NOMO-1 treated with DMSO at 0.1 percent for 48 hours (cell line): Measurements from ENCODE around the gene ZC3H7B.
"Not testable (repeated sequence)": the region's sequence is repeated elsewhere in the genome, so short reads cannot be mapped to it uniquely, and the experiment has no call there.

Experiments
- DNase-seq: peaks from one replicate; lab custom pipeline; 2025; ENCODE audit not compliant: unreplicated experiment; lab: John Stamatoyannopoulos, UW

ZC3H7B gene

GRCh38 chr22:41377846-41378245 lies 76.5 kb downstream of the ZC3H7B start:
- peak; percentile 20 for DNase-seq

DNA sequence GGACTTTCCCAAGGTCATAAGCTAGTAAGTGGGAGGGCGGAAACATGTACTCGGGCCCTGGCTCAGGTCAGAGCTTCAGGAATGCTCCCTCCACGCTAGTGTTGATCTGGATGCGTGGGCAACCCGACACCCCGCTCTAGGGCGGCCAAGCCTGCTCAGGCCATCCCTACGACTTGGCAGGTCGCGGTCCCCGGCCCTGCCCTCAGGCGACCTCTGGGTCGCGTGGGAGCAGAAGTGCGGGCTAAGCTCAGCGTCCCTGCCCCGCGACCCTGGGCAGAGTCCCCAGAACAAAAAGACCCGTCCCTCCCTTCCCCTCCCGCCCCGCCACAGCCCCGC lies 79.6 kb downstream of the ZC3H7B start:
- no peak for DNase-seq

DNA sequence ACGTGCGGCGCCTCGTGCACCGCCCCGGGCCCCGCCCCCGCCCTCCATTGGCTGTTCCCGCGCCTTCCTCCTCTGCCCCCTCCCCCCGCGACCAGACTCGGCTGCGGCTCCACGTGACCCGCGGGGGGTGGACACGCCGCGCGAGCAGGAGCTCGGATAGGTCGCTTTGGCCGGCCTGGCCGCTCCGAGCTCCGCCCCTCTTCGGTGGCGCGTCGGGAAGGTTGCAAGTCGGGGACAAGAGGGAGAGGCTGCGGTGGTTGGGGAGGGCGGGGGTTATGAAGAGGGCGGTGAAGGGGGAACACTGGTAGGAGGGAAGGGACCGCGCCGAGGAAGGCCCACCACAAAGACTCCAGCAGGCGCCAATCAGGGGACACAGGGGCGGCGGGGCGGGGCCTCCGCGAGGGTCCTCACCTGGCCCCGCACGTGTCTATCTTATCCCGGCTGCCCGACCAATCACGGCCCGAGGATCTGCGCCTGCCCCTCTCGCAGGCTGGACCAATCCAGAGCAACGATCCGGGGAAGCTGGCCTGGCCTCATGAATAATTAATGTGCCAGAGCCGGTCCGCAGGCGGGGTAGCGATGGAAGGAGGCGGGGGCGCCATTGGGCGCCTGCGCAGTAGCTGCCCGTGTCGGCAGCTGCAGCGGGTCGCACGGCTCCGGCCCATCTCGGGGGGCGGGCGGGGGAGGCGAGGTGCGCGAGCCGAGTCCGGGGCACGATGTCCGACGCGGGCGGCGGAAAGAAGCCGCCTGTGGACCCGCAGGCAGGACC lies 80.2 kb downstream of the ZC3H7B start, which contains the start of gene TEF:
Gene TEF, plus strand, starts transcription at position 614 of the 769 bp plus-strand sequence. Its CDS starts 103 bp downstream, at position 717.
- peak; percentile 98 for DNase-seq

DNA sequence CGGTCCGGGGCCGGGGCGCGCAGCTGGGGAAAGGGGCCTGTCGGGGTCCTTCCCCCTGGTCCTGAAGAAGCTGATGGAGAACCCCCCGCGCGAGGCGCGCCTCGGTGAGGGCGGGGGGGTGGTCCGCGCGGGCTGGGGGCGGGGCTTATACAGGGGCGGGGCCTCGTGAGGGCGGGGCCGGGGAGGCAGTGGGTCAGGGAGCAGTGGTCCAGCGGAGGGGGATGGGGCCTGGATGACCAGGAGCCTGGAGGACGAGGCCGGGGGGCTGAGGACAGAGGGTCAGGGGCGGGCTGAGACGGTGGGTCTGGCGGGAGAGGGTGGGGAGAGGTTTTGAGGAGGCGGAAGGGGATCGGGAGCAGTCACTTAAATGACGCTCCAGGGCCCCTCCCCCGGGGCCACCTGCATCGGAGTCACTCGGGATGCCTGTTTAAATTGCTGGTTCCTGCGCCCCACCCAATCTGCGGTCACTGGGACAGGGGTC lies 80.8 kb downstream of the ZC3H7B start:
- no peak for DNase-seq

DNA sequence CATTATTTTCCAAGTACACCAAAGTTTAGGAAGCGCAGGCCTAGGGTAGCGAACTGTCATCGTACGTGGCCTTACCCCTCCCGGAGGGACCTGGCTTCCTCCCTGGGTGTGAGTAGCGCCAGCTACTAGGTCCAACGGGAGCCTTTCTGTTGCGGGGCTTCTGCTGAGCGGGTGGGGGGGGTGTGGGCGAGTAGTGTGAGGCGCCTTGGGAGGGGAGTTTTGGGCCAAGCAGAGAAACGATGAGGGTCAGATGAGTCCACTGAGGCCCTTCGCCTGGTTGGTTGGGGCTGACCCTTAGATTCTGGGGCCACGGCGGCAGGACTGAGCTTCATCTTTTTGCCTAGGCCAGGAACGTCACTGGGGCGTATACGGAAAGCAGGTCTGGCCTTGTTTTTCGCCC lies 81.3 kb downstream of the ZC3H7B start:
- DNase-seq, result no peak

DNA sequence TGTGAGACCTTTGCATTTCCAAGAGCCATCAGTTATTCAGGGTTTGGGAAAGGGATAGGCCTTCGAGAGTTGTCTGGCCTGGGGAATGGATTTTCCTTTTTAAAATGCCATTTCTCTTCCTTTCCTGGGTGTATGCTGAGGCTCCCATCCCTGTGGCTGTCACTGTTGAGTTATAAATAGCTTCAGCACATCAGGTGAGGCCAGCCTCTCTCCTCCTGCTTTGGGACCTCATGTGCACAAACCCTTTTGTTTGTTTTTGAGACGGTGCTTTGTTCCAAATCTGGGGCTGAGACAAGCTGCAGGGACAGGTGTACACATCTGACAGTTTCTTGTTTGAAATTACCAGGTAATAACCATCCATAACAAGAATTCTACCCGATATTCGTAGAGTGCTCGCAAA lies 81.8 kb downstream of the ZC3H7B start:
- DNase-seq, result no peak

DNA sequence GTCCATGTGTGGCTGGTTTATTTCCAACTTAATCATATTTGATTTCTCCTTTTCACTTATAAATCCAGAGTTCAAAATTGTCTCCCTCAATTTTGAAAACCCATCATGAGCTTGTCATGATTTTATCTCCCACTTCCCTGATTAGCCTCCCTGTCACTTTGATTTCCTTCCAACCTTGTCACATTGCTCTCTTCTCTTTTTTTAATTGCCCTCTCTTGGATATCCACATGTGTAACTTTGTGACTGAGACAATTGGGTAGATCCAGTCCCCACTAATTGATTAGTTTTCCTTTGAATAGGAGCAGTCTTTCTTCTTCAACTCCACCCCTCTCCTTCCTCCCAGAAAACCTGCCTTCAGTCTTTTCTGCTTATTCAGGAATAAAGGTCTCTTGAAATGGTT lies 82.8 kb downstream of the ZC3H7B start:
- no peak for DNase-seq

GRCh38 chr22:41387341-41387740 lies 86.0 kb downstream of the ZC3H7B start:
- DNase-seq, result no peak

DNA sequence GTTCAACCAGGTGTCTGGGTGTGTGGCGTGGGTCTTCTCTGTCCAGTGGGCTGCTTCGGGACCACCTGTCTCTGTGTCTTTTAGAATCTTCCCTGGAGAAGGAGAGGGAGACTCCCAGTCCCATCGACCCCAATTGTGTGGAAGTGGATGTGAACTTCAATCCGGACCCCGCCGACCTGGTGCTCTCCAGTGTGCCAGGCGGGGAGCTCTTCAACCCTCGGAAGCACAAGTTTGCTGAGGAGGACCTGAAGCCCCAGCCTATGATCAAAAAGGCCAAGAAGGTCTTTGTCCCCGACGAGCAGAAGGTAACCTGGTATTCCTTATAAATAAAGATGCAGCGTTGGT lies 92.7 kb downstream of the ZC3H7B start:
- DNase-seq, result no peak

DNA sequence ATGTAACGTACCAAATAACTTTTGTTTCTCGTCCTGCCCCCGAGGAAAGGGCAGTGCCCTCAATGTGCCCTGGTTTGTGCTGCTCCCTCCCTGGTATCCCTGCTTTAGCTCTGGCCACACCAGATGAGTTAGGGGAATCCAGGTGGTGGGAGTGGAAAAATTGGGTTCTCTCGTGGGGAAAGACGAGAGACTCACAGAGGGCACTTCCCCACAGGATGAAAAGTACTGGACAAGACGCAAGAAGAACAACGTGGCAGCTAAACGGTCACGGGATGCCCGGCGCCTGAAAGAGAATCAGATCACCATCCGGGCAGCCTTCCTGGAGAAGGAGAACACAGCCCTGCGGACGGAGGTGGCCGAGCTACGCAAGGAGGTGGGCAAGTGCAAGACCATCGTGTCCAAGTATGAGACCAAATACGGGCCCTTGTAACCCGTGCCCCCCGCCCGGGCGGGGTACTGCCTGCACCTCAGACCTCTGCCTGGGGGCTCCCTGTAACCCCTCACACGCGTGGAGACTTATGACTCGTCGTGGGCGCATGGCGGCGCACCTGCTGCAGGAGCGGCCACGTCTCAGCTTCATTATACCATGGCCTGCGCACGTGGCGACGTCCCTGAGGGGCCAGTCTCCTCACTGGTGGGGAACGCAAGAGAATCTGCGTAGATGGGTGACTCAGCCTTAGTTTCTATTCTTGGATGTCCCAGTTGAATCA lies 94.4 kb downstream of the ZC3H7B start:
- no peak for DNase-seq

GRCh38 chr22:41397143-41397811 lies 96.0 kb downstream of the ZC3H7B start:
- no peak for DNase-seq

- no peak for DNase-seq
Measured at GRCh38 chr22:41398921-41399320, 97.6 kb downstream of the ZC3H7B start.

DNA sequence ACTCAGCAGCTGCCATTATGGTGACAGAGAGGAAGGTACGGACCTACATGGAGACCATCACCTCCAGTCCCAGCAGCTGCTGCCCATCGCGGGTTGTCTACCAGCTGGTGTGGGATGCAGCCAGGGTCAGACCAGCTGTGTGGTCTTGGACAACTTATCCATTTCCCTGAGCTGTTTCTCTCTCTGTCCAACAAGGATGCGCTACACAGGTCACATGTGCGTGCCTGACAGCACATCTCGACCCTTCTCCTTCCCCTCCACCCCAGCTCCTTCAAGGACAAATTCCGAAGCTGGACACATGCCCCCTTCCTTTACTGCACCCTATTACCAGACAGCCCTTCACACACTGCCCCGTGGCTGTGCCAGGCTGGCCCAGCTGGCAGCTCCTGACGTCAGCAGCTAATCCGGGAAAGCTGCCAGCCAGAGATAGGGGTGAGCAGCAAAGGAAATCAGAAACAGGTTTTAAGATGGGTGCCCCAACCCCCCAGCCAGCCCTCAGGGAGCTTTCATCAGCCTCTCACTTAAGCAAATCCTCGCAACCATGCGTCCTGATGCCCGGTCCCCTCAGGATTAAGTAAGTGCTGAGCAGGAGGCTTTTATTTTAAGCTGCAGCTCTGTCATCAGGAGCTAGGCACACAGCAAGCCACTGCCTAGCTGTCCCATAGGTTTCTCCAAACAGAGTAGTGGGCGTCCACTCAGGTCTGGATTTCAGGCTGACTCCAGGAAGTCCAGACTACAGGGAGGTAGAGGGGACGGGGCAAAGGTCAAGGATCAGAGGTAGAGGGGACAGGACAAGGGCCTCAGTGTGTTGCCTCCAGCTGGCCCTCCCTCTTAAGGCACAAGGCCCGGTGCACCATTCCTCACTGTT lies 100.7 kb downstream of the ZC3H7B start:
- no peak for DNase-seq

DNA sequence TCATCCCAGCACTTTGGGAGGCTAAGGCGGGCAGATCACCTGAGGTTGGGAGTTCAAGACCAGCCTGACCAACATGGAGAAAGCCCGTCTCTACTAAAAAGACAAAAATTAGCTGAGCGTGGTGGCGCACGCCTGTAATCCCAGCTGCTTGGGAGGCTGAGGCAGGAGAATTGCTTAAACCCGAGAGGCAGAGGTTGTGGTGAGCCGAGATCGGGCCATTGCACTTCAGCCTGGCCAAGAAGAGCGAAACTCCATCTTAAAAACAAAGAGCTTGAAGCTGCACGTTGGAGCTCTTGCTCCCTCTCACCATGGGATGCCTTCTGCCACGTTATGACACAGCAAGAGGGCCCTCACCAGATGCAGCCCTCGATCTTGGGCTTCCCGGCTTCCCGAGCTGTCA lies 101.5 kb downstream of the ZC3H7B start:
- not testable (repeated sequence) for DNase-seq

DNA sequence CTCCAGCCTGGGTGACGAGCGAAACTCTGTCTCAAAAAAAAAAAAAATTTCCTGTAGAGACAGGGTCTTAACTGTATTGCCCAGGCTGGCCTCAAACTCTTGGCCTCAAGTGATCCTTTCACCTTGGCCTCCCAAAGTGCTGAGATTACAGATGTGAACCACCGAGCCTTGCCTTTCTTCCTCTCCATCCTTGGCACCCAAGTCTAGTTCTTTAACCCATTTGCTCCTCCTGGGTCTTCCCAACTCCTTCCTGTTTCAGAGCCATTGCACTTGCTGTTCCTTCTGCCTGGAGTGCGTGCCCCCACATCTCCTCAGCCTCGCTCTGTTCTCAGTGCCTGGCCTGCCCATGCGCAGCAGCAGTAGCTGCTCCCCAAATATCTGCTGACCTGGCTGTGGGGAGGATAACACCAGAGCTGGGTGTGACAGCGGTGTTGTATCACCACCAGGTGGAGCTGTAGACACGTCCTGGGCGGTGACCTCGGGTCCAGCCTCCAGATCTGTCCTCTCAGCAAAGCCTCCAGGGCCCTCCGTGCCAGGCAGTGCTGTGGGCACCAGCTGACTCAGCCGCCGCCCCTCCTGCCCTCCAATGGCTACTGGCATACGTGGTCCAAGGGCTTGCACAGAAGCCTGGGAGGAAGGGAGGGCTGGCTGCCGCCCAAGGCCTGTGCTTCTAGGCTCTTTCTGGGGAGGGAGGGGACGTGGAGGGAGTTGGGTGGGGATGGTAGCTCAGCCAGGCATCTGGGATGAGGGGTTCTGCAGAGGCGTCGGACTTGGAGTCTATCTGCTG lies 102.4 kb downstream of the ZC3H7B start:
- DNase-seq, result peak; percentile 82

DNA sequence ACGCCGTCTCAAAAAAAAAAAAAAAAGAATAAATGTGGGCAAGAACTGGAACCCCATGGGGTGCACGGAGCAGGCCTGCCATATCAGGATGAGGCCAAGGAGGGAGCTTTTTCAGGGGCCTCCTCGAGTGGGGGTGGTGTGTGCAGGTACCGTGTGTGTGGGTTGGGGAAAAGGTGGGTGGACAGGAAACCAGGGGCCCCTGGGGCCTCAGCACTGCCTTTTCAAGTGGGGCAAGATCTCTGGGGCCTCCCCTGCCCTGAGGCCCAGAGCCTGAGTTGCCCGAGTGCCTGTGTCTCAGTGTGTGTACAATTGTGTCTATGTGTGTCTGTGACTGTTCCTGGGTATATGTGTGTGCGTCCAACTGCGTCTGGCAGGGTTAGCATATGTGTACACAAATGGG lies 104.3 kb downstream of the ZC3H7B start:
- no peak for DNase-seq

DNA sequence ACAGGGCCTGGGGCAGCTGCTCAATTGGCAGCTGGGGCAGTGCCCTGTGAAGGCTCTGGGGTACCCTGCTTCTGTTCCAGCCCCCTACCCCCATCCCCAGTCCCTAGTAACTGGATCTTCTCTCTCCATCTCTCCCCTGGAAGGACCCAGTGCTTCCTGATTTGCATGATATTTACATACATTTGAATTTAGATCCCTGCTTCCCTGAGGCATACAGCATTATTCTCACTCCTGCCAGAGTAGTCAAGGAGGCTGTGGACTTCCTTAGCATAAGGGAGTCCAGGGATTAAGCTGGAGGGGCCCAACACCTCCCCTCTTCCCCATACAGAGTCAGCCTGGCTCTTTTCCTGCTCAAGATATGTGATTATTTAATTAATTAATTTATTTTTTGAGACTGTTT lies 105.1 kb downstream of the ZC3H7B start:
- DNase-seq, result no peak

DNA sequence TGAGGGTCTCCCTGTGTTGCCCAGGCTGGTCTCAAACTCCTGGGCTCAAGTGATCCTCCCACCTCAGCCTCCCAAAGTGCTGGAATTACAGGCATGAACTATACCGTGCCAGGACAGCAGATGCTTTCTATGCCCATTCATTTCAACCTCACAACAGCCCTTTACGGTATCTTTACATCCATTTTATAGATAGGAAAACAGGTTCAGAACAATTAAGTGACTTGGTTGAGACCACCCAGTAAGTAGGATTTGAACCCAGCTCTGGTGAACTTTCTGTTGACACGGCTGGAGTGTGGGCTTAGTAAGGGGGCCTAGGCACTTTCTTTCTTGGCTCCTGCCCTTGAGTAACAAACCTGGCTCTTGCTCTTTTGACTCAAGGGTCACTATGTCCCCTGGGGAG lies 106.1 kb downstream of the ZC3H7B start:
- DNase-seq, result no peak

DNA sequence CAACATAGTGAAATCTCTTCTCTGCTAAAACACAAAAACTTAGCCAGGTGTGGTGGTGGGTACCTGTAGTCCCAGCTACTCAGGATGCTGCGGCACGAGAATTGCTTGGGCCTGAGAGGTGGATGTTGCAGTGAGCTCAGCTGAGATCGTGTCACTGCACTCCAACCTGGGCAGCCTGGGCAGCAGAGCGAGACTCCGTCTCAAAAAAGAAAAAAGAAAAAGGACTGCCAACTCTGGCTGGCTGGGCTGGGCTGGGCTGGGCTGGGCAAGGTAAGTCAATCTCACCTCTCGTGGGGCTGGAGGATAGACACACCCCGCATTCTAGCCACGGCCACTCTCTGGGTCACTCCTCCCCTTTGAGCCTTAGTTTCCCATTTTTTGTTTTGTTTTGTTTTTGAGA lies 107.3 kb downstream of the ZC3H7B start:
- DNase-seq, result no peak
